ENCODE data around the gene UTS2R. TPM values are rescaled to one million over a fixed set of nuclear protein-coding genes. Genes with fewer than 3 reads are reported as not detected.

Gene UTS2R
- total RNA-seq, 2 donors from 2014 or later = 0.40 TPM; not detected in 1

- H3K9me3 ChIP-seq (ENCODE audit: control insufficient read depth, low read length) = no peaks in the 10 kb centered on the region
- Mint-ChIP-seq H3K4me1 (peaks cover 10% of the 10 kb centered on the region), H3K27me3 (ENCODE audit: insufficient read depth) (peaks cover 41% of the 10 kb centered on the region), H3K9me3 (no peaks in the 10 kb centered on the region), H3K27ac (no peak overlapping the region), H3K4me3 (no peak overlapping the region), H3K36me3 (ENCODE audit: low read depth) (no peaks in the 10 kb centered on the region)
- peaks cover 38% of the 10 kb centered on the region for H3K27me3 ChIP-seq (ENCODE audit: control insufficient read depth, insufficient read depth, low read length, poor library complexity, severe bottlenecking)
- H3K36me3 ChIP-seq (ENCODE audit: control insufficient read depth, insufficient read depth, low read length) = no peaks in the 10 kb centered on the region
- H3K27ac ChIP-seq (ENCODE audit: low read depth, low read length) = no peak overlapping the region
- no peak overlapping the region for H3K4me3 ChIP-seq (ENCODE audit: low read length)
- H3K4me1 ChIP-seq (ENCODE audit: control insufficient read depth, insufficient read depth, low read length) = no peaks in the 10 kb centered on the region
- no peak for DNase-seq
- no peak for TF ChIP-seq CTCF (conservative IDR thresholded peaks at IDR 0.05)
- WGBS, 2 experiments (ENCODE audit: insufficient coverage in 1 of 2, insufficient read length in 1 of 2) = 91 to 97% methylated on average over 7 to 15 of the region's 15 CpGs
- no peak overlapping the region for H3K9ac ChIP-seq (ENCODE audit: extremely low read depth, low read length, poor library complexity, severe bottlenecking)
These were observed 42.5 kb upstream of the UTS2R start for GRCh38 chr17:82328994-82329507.

GRCh38 chr17:82329683-82330321, 41.8 kb upstream of the UTS2R start:
- WGBS, 2 experiments (ENCODE audit: insufficient coverage in 1 of 2, insufficient read length in 1 of 2) = 91% methylated on average over 17 to 19 of the region's 19 CpGs
- H3K4me3 Mint-ChIP-seq = no peak overlapping the region

More at GRCh38 chr17:82329683-82330321, 41.8 kb upstream of the UTS2R start:
- Mint-ChIP-seq H3K9me3 (no peaks in the 10 kb centered on the region), H3K36me3 (ENCODE audit: low read depth) (no peaks in the 10 kb centered on the region), H3K27me3 (ENCODE audit: insufficient read depth) (peaks cover 48% of the 10 kb centered on the region), H3K27ac (no peak overlapping the region), H3K4me1 (peaks cover 10% of the 10 kb centered on the region)
- H3K27me3 ChIP-seq (ENCODE audit: control insufficient read depth, insufficient read depth, low read length, poor library complexity, severe bottlenecking) = peaks cover 46% of the 10 kb centered on the region
- no peak for TF ChIP-seq CTCF (conservative IDR thresholded peaks at IDR 0.05)
- H3K9ac ChIP-seq (ENCODE audit: extremely low read depth, low read length, poor library complexity, severe bottlenecking) = no peak overlapping the region
- DNase-seq = no peak
- no peaks in the 10 kb centered on the region for H3K4me1 ChIP-seq (ENCODE audit: control insufficient read depth, insufficient read depth, low read length)
- H3K36me3 ChIP-seq (ENCODE audit: control insufficient read depth, insufficient read depth, low read length) = no peaks in the 10 kb centered on the region
- no peak overlapping the region for H3K4me3 ChIP-seq (ENCODE audit: low read length)
- no peaks in the 10 kb centered on the region for H3K9me3 ChIP-seq (ENCODE audit: control insufficient read depth, low read length)
- H3K27ac ChIP-seq (ENCODE audit: low read depth, low read length) = no peak overlapping the region
